Epithelial cell of esophagus (primary cell): ENCODE data around the gene RPS6KA2.

Experiments
- DNase-seq: peaks from one replicate; pipeline ENCODE4 v3.0.0; 2010; ENCODE audit warnings: low read depth
- H3K4me3 ChIP-seq: 2 replicates; pipeline ENCODE4 v1.5.1; 2011; ENCODE audit warnings: mild to moderate bottlenecking, low read length, control low read depth
- CTCF ChIP-seq: IDR thresholded peaks from 2 replicates; pipeline ENCODE4 v1.5.1; 2011; ENCODE audit warnings: low read depth, mild to moderate bottlenecking, low read length, control low read depth, inconsistent platforms; ENCODE audit not compliant: insufficient read depth; ENCODE audit errors: missing control alignments

RPS6KA2 gene

GRCh38 chr6:166661327-166662085 is 34.5 kb upstream of the RPS6KA2 start:
- H3K4me3 ChIP-seq: no peak overlapping the region
- no peak for DNase-seq
- TF ChIP-seq CTCF: no peak

- H3K4me3 ChIP-seq: no peak overlapping the region
- TF ChIP-seq CTCF: no peak
- DNase-seq: no peak
Observed at GRCh38 chr6:166660157-166660688, 33.2 kb upstream of the RPS6KA2 start.

GRCh38 chr6:166659581-166659980 is 32.5 kb upstream of the RPS6KA2 start:
- TF ChIP-seq CTCF: no peak
- DNase-seq: no peak
- no peak overlapping the region for H3K4me3 ChIP-seq

GRCh38 chr6:166658792-166659150 is 31.7 kb upstream of the RPS6KA2 start:
- H3K4me3 ChIP-seq: no peak overlapping the region
- no peak for DNase-seq
- TF ChIP-seq CTCF: no peak

GRCh38 chr6:166658115-166658791 is 31.2 kb upstream of the RPS6KA2 start:
- no peak overlapping the region for H3K4me3 ChIP-seq
- no peak for TF ChIP-seq CTCF
- no peak for DNase-seq

GRCh38 chr6:166657531-166657930 is 30.5 kb upstream of the RPS6KA2 start:
- DNase-seq: no peak
- H3K4me3 ChIP-seq: no peak overlapping the region
- no peak for TF ChIP-seq CTCF
